GM19395 (cell line): ENCODE results near the gene IRF2BP1.
"Not testable (repeated sequence)": the region's sequence is repeated elsewhere in the genome, so short reads cannot be mapped to it uniquely, and the experiment has no call there.

Source experiments
- ATAC-seq: cut with Tn5 transposase; IDR thresholded peaks from one replicate; pipeline ENCODE4 v1.9.1; 2021; ENCODE audit warnings: mild to moderate bottlenecking, moderate library complexity; ENCODE audit not compliant: unreplicated experiment

Gene IRF2BP1

GRCh38 chr19:45882652-45883585 is 3.0 kb downstream of the IRF2BP1 start:
- no peak for ATAC-seq

DNA sequence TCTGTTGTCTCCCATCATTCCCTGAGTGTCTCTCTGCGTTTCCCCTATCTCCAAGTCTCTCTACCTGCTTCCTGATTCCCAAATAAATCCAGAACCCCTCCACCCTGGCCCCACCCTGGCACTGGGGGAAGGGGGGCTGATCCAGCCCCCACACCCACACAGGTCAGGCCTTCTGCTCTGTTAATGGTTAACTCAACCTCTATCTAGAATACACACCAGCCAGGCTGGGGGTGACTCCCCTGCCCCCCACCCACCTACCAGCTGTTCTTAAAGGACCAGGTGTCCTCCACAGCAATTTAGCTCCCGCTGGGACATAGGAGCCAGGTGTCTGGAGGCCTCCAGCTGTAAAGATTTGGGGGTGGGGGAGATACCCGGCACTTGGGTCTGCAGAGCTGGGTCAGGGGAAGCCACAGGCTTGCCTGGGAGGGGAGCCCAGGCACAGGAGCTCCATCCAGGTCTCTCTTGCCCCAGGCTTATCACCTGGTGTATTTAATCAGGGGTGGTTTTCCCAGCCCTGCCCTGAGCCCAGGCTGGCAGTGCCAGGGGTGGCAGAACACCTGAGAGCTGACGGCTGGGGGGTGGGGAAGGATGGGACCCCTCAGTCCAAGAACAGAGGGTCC is 3.9 kb downstream of the IRF2BP1 start:
- ATAC-seq: no peak

DNA sequence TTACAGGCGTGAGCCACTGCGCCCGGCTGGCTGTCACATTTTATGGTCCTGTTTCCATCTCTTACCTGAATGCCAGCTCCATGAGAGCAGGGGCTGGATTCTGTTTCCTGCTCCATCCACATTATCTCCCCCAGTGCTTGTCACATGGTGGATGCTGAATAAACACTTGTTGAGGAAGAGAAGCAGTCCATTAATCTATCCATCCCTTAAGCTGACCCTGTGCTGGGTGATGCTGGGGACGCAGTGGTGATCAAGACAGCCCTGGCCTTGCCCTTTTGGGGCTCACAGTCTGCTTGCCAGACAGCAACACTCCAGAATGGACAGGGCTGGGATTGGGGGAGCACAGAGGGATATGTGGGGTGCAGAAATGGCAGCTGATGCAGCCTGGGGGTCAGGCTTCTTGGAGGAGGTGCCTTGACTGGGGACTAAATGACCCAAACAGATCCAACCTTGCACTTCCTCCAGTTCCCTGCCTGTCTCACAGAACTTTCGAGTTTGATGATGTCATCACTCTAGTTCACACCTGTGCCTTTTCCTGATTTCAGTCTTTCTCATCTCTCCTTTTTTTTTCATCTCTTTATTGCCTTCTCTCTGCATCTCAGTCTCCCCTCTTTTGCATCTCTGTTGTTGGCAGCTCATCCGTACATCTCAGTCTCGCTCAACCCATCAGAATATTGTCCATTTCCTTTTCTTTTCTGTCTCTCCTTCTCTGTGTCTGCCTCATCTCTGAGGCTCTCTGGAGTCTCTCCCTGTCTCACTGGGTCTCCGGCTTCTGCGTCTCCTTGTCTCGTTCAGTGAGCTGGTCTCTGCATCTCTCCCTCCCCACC is 4.6 kb downstream of the IRF2BP1 start:
- no peak for ATAC-seq

DNA sequence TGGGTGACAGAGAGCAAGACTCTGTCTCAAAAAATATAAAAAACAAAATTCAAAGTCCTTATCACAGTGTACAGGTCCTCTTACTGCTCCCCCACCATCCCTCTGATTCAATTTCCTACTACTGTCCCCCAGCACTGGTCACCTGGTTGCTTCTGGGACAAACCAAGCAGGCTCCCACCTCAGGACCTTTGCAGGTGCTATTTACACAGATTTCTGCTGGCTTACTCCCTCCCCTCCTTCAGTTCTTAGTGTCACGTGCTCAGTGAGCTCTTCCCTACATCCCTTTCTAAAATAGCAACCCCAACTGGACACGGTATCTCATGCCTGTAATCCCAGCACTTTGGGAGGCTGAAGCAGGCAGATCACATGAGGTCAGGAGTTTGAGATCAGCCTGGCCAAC is 6.0 kb downstream of the IRF2BP1 start:
- no peak for ATAC-seq

DNA sequence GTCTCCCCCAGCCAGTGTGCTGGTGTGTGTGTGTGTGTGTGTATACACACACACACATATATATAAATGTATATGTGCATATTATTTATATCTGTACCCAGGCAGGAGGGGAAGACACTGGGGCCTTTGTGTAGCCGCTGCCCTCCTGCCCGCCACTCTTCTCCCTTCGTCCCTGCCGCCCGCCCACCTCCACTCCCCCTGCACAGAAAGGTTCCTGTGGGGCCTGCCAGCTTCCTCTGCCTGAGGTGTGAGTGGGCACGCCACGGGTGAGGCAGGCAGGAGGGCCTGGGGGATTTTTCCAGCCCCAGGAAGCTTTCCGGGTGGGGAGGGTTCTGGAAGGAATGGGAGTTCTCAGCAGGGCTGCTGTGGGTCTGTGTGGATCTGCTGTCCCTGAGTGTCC is 6.9 kb downstream of the IRF2BP1 start:
- ATAC-seq: no peak

DNA sequence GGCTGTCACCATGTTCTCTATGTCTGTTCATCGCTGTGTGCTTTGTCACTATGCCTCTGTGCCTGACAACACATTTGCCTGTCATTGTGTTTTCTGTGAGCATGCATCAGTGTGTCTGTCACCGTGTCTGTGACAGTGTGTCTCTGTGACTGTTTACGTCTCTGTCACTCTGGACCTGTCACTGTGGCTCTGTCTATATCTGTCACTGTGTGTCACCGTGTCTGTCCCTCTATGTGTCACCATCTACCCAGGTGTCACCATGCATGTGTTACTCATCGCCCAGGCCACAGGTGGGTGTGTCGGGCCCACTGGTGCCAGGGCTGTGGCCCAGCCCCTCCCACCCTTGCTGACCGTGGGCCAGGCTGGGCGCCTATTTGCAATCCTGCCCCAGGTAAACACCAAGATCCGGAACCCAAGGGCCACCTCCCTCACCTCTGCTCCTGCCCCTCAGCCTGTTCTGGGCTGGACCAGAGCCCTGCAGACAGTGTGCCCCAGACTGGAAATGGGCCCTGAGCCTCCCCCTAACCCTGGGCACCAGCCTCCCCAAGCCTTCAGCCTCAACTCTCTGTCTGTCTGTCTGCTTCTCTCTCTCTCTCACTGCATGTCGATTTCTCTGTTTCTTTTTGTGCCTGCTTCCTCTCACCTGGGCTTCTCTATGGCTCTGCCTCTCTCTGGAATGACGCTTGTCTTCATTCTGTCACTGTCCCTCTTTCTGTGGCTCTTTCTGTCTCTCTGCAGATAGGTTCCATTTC is 7.7 kb downstream of the IRF2BP1 start:
- no peak for ATAC-seq

DNA sequence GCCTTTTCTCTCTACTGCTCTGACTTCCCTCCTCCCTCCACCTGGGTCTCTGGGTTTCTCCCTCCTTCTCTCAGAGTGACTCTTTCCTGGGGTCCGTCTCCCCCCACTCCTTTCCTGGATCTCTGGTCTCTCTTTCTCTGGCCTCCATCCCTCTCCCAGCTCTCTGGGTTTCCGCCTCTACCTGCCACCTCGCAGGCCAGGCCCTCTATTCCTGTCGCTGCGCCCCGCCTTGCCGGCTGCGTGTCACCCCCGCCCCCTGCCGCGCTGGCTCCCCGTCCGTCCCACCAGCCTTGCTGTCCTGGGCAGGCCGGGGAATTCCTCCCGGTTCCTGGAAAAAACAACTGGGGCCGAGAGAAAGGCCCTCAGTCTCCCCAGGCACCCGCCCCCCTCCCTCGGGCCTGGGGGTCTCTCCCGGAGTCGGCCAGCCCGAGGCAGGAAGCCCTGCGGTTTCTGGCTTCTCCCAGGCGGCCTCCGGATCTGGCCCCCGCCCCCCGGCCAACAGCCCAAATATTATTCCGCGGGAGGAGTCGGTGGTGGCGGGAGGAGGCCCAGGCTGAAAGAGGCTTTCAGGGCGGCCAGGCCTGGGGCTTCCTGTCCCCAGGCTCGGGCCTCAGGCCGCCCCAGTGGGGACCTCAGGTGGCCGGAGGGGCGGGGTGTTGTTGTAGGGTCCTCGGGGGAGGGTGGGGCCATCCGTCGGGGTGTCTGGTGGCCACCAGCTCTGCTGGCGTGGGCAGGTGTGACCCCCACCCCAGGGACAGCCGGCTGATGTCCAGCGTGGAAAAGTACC is 9.3 kb downstream of the IRF2BP1 start:
- no peak for ATAC-seq

DNA sequence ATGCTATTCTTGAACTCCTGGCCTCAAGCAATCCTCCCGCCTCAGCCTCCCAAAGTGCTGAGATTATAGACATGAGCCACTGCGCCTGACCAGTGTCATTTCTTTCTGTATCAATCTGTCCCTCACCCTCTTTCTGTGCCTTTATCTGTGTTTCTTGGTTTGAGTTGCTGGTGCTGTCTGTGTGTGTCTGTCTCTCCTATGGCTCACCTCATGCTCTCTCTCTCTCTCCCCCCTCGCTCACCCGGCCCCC is 9.9 kb downstream of the IRF2BP1 start:
- no peak for ATAC-seq

- ATAC-seq: no peak
These were observed 11.3 kb downstream of the IRF2BP1 start for GRCh38 chr19:45874620-45874966.

GRCh38 chr19:45873219-45873772 is 12.6 kb downstream of the IRF2BP1 start:
- ATAC-seq: no peak

DNA sequence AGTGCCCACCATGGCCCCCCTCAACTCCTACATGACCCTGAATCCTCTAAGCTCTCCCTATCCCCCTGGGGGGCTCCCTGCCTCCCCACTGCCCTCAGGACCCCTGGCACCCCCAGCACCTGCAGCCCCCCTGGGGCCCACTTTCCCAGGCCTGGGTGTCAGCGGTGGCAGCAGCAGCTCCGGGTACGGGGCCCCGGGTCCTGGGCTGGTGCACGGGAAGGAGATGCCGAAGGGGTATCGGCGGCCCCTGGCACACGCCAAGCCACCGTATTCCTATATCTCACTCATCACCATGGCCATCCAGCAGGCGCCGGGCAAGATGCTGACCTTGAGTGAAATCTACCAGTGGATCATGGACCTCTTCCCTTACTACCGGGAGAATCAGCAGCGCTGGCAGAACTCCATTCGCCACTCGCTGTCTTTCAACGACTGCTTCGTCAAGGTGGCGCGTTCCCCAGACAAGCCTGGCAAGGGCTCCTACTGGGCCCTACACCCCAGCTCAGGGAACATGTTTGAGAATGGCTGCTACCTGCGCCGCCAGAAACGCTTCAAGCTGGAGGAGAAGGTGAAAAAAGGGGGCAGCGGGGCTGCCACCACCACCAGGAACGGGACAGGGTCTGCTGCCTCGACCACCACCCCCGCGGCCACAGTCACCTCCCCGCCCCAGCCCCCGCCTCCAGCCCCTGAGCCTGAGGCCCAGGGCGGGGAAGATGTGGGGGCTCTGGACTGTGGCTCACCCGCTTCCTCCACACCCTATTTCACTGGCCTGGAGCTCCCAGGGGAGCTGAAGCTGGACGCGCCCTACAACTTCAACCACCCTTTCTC is 13.6 kb downstream of the IRF2BP1 start:
- ATAC-seq: no peak

DNA sequence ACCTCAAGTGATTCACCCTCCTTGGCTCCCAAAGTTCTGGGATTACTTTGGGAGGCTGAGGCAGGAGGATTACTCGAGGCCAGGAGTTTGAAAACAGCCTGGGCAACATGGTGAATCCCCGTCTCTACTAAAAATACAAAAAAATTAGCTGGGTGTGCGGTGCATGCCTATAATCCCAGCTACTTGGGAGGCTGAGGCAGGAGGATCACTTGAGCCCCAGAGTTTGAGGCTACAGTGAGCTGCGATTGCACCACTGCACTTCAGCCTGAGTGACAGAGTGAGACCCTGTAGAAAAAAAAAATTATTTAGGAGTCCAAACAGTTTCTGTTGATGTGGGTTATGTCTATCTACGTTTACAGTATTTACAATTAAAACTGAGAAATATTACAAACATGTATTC is 15.1 kb downstream of the IRF2BP1 start:
- ATAC-seq: no peak

DNA sequence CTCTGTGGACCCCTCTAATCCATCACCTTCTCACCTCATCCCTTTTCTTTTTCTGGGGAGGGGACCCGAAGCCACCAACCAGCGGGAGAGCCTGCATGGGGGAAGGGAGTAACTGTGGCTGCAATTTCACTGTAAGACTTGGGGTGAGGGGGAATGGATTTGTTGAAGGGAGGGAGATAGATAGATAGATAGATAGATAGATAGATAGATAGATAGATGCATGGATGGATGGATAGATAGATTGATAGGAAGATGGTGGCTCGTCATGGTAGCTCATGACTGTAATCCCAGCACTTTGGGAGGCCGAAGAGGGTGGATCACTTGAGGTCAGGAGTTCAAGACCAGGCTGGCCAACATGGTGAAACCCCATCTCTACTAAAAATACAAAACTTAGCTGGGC is 18.7 kb downstream of the IRF2BP1 start:
- not testable (repeated sequence) for ATAC-seq

- no peak for ATAC-seq
These were observed 19.4 kb downstream of the IRF2BP1 start for GRCh38 chr19:45866400-45867176.

- no peak for ATAC-seq
These were observed 20.5 kb downstream of the IRF2BP1 start for GRCh38 chr19:45865269-45865948.

- ATAC-seq: no peak
These were observed 21.3 kb downstream of the IRF2BP1 start for GRCh38 chr19:45864629-45865082.

DNA sequence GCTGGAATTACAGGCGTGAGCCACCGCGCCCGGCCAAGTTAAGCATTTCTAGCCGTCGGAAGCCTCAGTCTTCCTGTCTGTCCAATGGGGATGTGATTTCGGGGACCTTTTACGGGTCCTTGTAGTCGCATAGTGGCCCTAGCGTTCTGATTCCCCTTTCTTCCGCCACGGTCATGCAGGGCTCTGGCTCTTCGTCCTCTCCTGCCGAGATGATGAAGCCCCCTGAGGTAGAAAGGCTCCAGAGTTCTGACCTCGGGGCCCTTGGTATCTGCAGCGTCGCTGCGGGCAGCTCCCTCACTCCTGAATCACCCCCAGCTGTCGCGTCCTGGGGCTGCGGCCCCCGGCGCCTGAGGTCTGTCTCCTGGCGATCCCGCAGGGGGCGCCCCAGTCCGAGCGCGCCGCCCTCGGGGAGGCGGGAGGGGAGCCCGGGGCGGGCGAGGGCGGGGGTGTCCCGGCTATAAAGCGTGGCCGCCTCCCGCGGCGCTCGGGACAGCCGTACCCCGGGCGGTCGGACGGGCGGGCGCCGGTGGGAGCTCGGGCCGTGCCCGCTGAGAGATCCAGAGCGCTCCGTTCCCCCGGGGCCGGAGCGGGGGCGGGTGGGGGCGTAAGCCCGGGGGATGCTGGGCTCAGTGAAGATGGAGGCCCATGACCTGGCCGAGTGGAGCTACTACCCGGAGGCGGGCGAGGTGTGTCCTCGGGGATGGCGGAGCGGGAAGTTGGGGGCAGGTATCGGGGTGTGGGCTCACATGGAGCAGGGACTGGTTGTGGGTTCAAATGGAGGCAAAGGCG is 21.9 kb downstream of the IRF2BP1 start, which contains the start of gene FOXA3:
Gene FOXA3 (plus strand): TSS at position 487 of the 789 bp plus-strand sequence. CDS start 131 bp downstream, at position 618.
- no peak for ATAC-seq
